ENCODE data around the gene TIGD3. TPM values are rescaled to one million over a fixed set of nuclear protein-coding genes. Genes with fewer than 3 reads are reported as not detected.

The TIGD3 gene
- total and polyA plus RNA-seq, 10 of the 15 experiments (the other 5 are each of a cell fraction or from before 2014, with no cell fraction given) = 0.13 to 1.4 (median 0.57) TPM

- Histone ChIP-seq H3K4me3 (no peak overlapping the region), H4K20me1 (ENCODE audit: control insufficient read depth, insufficient read depth) (no peaks in the 10 kb centered on the region), H3K4me1 (ENCODE audit: control insufficient read depth, insufficient read depth, low read length) (peaks cover 4% of the 10 kb centered on the region), H3K9ac (ENCODE audit: control insufficient read depth, insufficient read depth, low read length) (no peak overlapping the region), H3K27me3 (replicated peaks in 1 of 2; ENCODE audit: control insufficient read depth in 2 of 2, insufficient read depth in 2 of 2, low read length in 1 of 2) (0 out of 4 replicates have a peak, but pooled peaks cover 0 to 3% of the 10 kb centered on the region in 2 experiments), H2AFZ (ENCODE audit: control insufficient read depth, low read depth, low read length) (no peak overlapping the region), H3K36me3 (ENCODE audit: control insufficient read depth in 2 of 2, insufficient read depth in 2 of 2, low read length in 1 of 2) (peaks cover 15 to 17% of the 10 kb centered on the region in 2 experiments; a peak in 3 of 4 replicates), H3K79me2 (ENCODE audit: control insufficient read depth, insufficient read depth, low read length) (no peaks in the 10 kb centered on the region), H3K4me2 (ENCODE audit: control insufficient read depth, insufficient read depth) (no peak overlapping the region), H3K27ac (ENCODE audit: control insufficient read depth, insufficient read depth) (no peak overlapping the region), H3K9me3 (replicated peaks; ENCODE audit: control insufficient read depth, insufficient read depth, low read length) (no peaks in the 10 kb centered on the region)
- intact Hi-C loops (cut with micrococcal nuclease; ENCODE audit: unreplicated experiment) = no loop called here
- RAD21 ChIA-PET (ENCODE audit: unreplicated experiment) = interaction anchor here (1.0 to 2.5 kb wide), 3 partner anchors 19 to 128 kb away, joined by 3 to 9 read pairs (median 4); partner anchors contain the start of gene DPF2
- no peak for TF ChIP-seq ATF3 (IDR thresholded peaks at IDR 0.05; ENCODE audit: borderline replicate concordance, extremely low read depth, low read depth, low read length)
- TF ChIP-seq NR2F1 (conservative IDR thresholded peaks at IDR 0.05) = no peak
- no peak for TF ChIP-seq GATAD2B (conservative IDR thresholded peaks at IDR 0.05; ENCODE audit: low read depth)
- TF ChIP-seq SMC3 (IDR thresholded peaks at IDR 0.05; ENCODE audit: borderline replicate concordance, low read length) = no peak
- no peak for TF ChIP-seq BHLHE40 (IDR thresholded peaks at IDR 0.05; ENCODE audit: borderline replicate concordance in 1 of 2, low read depth in 2 of 2, low read length in 1 of 2)
- TF ChIP-seq, protein P1, sequence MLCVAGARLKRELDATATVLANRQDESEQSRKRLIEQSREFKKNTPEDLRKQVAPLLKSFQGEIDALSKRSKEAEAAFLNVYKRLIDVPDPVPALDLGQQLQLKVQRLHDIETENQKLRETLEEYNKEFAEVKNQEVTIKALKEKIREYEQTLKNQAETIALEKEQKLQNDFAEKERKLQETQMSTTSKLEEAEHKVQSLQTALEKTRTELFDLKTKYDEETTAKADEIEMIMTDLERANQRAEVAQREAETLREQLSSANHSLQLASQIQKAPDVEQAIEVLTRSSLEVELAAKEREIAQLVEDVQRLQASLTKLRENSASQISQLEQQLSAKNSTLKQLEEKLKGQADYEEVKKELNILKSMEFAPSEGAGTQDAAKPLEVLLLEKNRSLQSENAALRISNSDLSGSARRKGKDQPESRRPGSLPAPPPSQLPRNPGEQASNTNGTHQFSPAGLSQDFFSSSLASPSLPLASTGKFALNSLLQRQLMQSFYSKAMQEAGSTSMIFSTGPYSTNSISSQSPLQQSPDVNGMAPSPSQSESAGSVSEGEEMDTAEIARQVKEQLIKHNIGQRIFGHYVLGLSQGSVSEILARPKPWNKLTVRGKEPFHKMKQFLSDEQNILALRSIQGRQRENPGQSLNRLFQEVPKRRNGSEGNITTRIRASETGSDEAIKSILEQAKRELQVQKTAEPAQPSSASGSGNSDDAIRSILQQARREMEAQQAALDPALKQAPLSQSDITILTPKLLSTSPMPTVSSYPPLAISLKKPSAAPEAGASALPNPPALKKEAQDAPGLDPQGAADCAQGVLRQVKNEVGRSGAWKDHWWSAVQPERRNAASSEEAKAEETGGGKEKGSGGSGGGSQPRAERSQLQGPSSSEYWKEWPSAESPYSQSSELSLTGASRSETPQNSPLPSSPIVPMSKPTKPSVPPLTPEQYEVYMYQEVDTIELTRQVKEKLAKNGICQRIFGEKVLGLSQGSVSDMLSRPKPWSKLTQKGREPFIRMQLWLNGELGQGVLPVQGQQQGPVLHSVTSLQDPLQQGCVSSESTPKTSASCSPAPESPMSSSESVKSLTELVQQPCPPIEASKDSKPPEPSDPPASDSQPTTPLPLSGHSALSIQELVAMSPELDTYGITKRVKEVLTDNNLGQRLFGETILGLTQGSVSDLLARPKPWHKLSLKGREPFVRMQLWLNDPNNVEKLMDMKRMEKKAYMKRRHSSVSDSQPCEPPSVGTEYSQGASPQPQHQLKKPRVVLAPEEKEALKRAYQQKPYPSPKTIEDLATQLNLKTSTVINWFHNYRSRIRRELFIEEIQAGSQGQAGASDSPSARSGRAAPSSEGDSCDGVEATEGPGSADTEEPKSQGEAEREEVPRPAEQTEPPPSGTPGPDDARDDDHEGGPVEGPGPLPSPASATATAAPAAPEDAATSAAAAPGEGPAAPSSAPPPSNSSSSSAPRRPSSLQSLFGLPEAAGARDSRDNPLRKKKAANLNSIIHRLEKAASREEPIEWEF (IDR thresholded peaks at IDR 0.05; ENCODE audit: insufficient replicate concordance, low read depth, low read length) = no peak
- TF ChIP-seq HDGF (IDR thresholded peaks at IDR 0.05) = no peak
- TF ChIP-seq, protein P2, sequence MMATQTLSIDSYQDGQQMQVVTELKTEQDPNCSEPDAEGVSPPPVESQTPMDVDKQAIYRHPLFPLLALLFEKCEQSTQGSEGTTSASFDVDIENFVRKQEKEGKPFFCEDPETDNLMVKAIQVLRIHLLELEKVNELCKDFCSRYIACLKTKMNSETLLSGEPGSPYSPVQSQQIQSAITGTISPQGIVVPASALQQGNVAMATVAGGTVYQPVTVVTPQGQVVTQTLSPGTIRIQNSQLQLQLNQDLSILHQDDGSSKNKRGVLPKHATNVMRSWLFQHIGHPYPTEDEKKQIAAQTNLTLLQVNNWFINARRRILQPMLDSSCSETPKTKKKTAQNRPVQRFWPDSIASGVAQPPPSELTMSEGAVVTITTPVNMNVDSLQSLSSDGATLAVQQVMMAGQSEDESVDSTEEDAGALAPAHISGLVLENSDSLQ (IDR thresholded peaks at IDR 0.05) = no peak
- no peak for TF ChIP-seq JUND (IDR thresholded peaks at IDR 0.05; ENCODE audit: low read depth, low read length)
- ATAC-seq (no peak), DNase-seq (ENCODE audit: low read depth, low spot score) (no peak), FAIRE-seq (no peak)
- in situ Hi-C loops (cut with MboI) = no loop called here
- SMC1A ChIA-PET (ENCODE audit: uncharacterized antibody, unreplicated experiment) = interaction anchor here (1.0 to 1.1 kb wide), 2 partner anchors 15 to 20 kb away, joined by 3 read pairs; partner anchors contain the start of gene DPF2
- POLR2A ChIA-PET = interaction anchor here (0.9 to 1.8 kb wide), 3 partner anchors 13 to 155 kb away, joined by 3 to 5 read pairs (median 4); no protein-coding TSS in a partner anchor
- CTCF ChIA-PET = interaction anchor here (0.8 to 1.8 kb wide), 8 partner anchors 8 to 164 kb away, joined by 3 to 6 read pairs (median 3); partner anchors contain the start of gene DPF2
- no TSS peak for BruUV-seq (replicated peaks)
- WGBS (ENCODE audit: insufficient coverage, insufficient replicate concordance, low lambda C conversion rate, missing lambda C conversion rate) = 77% methylated on average over 7 of the region's 7 CpGs
Observed at GRCh38 chr11:65353376-65353775, 1.2 kb upstream of the TIGD3 start.
